GM12878 (cell line): Measurements from ENCODE around the gene BOD1L1.

Experiments
- EGR1 ChIP-seq, 2 experiments: IDR thresholded peaks; 1 replicate in 1 of 2; 2 replicates in 1 of 2; pipeline ENCODE4 v1.6.1; 2011 to 2012; ENCODE audit warnings: low read depth in 2 of 2, low read length in 2 of 2, borderline replicate concordance in 1 of 2, mild to moderate bottlenecking in 1 of 2, moderate library complexity in 1 of 2
- EP300 ChIP-seq, 2 experiments: fragments of 150-350 bp in 1 of 2; IDR thresholded peaks; 2 replicates each; pipeline ENCODE4 v1.6.1; 2011 to 2012; ENCODE audit warnings: low read depth in 2 of 2, low read length in 2 of 2, borderline replicate concordance in 1 of 2, improper control_type of control experiment in 1 of 2, inconsistent platforms in 1 of 2; ENCODE audit not compliant: control insufficient read depth in 1 of 2
- ETV6 ChIP-seq, 2 experiments: fragments of 450-650 bp in 1 of 2; IDR thresholded peaks in 1 of 2; conservative IDR thresholded peaks in 1 of 2; 2 replicates each; pipeline ENCODE4 v1.6.1; 2014; ENCODE audit warnings: antibody characterized with exemption in 1 of 2, borderline replicate concordance in 1 of 2, low read depth in 1 of 2, mild to moderate bottlenecking in 1 of 2, moderate library complexity in 1 of 2
- EZH2 ChIP-seq: IDR thresholded peaks from 2 replicates; pipeline ENCODE4 v1.6.1; 2012; ENCODE audit warnings: low read depth, mild to moderate bottlenecking, control low read depth, inconsistent platforms, low read length, borderline replicate concordance; ENCODE audit not compliant: control insufficient read depth
- NFYA ChIP-seq: IDR thresholded peaks from 2 replicates; pipeline ENCODE4 v1.6.1; 2011; ENCODE audit warnings: low read depth, mild to moderate bottlenecking, low read length, improper control_type of control experiment, borderline replicate concordance
- NFYB ChIP-seq: IDR thresholded peaks from 2 replicates; pipeline ENCODE4 v1.6.1; 2011; ENCODE audit warnings: low read depth, mild to moderate bottlenecking, low read length, improper control_type of control experiment, moderate library complexity; ENCODE audit not compliant: insufficient read depth
- POLR2A ChIP-seq: IDR thresholded peaks from 2 replicates; pipeline ENCODE4 v1.6.1; 2011; ENCODE audit warnings: low read depth, mild to moderate bottlenecking, low read length
- SIN3A ChIP-seq: IDR thresholded peaks from 2 replicates; pipeline ENCODE4 v1.6.1; 2012; ENCODE audit warnings: low read depth, low read length, improper control_type of control experiment
- TARDBP ChIP-seq: IDR thresholded peaks from 2 replicates; pipeline ENCODE4 v1.6.1; 2016; ENCODE audit warnings: borderline replicate concordance
- TF ChIP-seq, protein P1 (sequence below), 3 experiments: IDR thresholded peaks in 2 of 3; conservative IDR thresholded peaks in 1 of 3; 2 replicates each; pipeline ENCODE4 v1.5.1; 2011; ENCODE audit warnings: low read depth in 3 of 3, low read length in 3 of 3, mild to moderate bottlenecking in 3 of 3, control low read depth in 2 of 3, moderate library complexity in 2 of 3, inconsistent platforms in 1 of 3, mixed read lengths in 1 of 3; ENCODE audit not compliant: control insufficient read depth in 2 of 3, insufficient read depth in 1 of 3; ENCODE audit errors: extremely low read depth in 1 of 3
- TF ChIP-seq, protein P2 (sequence below): fragments of 450-650 bp; IDR thresholded peaks from 2 replicates; pipeline ENCODE4 v1.6.1; 2014; ENCODE audit warnings: mild to moderate bottlenecking

DNA sequence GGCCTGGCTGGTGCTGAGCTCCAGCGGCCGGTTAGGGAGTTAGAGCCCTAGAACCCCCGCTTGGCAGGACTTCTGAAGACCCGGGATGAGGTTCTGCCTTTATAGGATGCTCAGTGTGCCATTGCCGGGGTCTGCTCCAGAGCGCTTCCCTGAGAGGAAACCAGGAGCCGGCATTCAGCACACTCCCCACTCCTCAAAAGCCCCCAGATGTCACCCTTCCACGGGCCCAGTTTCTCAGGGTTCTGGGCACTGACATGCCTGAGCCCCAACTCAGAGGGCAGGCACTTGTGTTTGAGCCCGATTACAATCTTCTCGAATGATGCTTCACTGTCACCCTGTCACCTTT, 89.7 kb downstream of the BOD1L1 start:
- TF ChIP-seq EZH2, result no peak
- no peak for TF ChIP-seq SIN3A
- TF ChIP-seq, protein P1, sequence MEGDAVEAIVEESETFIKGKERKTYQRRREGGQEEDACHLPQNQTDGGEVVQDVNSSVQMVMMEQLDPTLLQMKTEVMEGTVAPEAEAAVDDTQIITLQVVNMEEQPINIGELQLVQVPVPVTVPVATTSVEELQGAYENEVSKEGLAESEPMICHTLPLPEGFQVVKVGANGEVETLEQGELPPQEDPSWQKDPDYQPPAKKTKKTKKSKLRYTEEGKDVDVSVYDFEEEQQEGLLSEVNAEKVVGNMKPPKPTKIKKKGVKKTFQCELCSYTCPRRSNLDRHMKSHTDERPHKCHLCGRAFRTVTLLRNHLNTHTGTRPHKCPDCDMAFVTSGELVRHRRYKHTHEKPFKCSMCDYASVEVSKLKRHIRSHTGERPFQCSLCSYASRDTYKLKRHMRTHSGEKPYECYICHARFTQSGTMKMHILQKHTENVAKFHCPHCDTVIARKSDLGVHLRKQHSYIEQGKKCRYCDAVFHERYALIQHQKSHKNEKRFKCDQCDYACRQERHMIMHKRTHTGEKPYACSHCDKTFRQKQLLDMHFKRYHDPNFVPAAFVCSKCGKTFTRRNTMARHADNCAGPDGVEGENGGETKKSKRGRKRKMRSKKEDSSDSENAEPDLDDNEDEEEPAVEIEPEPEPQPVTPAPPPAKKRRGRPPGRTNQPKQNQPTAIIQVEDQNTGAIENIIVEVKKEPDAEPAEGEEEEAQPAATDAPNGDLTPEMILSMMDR (IDR thresholded peaks at IDR 0.05 in 2 of 3, conservative IDR thresholded peaks at IDR 0.05 in 1 of 3; ENCODE audit: control insufficient read depth in 2 of 3, extremely low read depth in 1 of 3, insufficient read depth in 1 of 3, low read depth in 3 of 3, low read length in 3 of 3), result no peak
- no peak for TF ChIP-seq NFYB
- TF ChIP-seq POLR2A, result no peak
- TF ChIP-seq TARDBP, result no peak
- TF ChIP-seq EP300 (IDR thresholded peaks at IDR 0.05; ENCODE audit: borderline replicate concordance in 1 of 2, control insufficient read depth in 1 of 2, low read depth in 2 of 2, low read length in 2 of 2), result no peak
- TF ChIP-seq EGR1 (IDR thresholded peaks at IDR 0.05; ENCODE audit: borderline replicate concordance in 1 of 2, low read depth in 2 of 2, low read length in 2 of 2), result no peak
- TF ChIP-seq ETV6 (conservative IDR thresholded peaks at IDR 0.05 in 1 of 2, IDR thresholded peaks at IDR 0.05 in 1 of 2; ENCODE audit: borderline replicate concordance in 1 of 2, low read depth in 1 of 2), result no peak
- no peak for TF ChIP-seq NFYA
- TF ChIP-seq, protein P2, sequence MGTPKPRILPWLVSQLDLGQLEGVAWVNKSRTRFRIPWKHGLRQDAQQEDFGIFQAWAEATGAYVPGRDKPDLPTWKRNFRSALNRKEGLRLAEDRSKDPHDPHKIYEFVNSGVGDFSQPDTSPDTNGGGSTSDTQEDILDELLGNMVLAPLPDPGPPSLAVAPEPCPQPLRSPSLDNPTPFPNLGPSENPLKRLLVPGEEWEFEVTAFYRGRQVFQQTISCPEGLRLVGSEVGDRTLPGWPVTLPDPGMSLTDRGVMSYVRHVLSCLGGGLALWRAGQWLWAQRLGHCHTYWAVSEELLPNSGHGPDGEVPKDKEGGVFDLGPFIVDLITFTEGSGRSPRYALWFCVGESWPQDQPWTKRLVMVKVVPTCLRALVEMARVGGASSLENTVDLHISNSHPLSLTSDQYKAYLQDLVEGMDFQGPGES, result no peak
